Measurements from ENCODE around the gene SUSD3.

The SUSD3 gene

DNA sequence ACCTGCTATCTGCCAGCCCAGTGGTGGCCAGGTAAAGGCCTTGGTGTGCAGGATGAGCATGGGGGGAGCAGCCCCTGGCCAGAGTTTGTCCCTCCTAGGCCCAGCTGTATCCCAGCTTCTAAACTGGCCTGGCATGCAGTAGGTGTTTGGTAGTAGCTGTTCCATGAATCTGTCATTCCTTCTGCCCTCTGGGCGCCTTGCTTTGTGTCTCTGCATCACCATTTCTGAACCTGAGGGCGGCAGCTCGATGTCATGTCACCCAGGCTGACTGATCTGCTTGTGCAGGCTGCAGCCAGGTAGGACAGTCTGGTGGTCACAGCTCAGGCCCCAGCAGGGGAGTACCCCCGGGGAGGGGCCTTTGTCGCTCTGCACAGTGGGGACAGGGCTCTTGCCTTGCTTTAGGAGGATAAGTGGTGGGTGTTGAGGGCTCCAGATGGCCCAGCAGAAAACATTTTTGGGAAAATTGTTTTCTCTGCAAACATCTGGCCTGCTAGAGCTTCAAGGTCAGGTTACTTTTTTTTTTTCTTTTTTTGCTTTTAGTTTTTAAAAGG is 4.6 kb upstream of the SUSD3 start:
- DNase-seq = no peak

DNA sequence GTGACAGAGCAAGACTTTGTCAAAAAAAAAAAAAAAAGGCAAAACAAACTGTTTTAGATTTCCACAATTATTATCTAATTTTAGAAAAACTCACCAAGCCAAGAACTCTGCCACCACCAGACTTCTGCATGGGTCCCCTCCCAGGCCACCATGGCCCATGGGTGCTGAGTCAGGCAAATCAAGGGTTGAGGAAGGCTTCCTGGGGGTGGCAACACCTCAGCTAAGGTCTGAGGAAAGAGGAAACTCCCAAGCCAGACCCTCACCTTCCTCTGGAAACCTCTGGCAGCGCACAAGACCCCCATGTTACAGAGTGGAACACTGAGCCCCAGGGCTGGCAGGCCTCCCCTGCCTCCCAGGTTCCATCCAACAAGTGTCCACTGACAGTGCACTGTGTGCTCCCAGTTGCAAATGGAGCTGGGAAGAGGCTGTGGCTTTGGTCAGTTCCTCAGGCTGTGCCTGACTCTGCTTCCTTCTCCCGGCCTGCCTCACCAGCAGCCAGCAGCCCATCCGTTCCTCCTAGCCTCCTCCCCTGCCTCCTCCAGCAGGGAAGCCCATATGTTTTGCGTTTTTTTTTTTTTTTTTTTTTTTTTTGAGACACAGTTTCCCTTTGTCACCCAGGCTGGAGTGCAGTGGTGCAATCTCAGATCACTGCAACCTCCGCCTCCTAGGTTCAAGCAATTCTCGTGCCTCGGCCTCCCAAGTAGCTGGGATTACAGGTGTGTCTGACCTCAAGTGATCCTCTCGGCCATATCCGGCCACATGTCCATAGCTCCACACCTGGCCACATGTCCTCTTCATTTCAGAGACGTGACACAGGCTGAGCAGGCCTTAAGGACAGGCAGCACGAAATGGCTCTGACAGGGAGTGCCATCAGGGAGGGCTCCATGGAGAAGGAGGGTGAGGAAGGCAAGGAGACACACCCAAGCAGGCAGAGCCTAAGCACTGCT is 3.5 kb upstream of the SUSD3 start:
- no peak for DNase-seq

DNA sequence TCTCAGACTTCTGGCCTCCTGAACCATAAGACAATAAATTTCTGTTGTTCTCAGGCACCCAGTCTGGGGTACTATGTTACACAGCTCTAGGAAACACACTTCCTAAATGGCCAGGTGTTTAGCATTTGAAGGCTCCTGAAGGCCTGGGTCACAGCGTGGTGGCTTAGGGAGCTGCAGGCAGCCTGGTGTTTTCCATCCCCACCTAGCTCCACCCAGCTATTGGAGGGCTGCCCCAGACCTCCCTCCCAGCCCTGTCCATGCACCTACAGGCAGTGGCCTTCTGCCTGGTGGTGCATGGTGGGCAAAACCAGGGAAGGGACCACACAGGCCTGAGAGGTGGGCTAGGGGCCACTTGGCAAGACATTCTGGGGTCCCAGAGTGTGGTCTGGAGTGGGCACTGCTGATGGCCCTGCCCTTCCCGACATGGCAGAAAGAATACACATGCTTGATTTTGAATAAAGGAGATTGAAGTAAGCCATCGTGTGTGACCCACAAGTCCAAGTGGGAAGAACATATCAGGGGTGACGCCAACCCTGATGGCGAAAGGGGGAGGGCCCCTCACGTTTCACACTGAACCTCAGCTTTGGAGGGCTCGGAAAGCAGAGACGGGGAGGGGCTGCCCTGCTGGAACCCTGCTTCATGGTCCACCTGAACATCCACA is 1.3 kb upstream of the SUSD3 start:
- no peak for DNase-seq

DNA sequence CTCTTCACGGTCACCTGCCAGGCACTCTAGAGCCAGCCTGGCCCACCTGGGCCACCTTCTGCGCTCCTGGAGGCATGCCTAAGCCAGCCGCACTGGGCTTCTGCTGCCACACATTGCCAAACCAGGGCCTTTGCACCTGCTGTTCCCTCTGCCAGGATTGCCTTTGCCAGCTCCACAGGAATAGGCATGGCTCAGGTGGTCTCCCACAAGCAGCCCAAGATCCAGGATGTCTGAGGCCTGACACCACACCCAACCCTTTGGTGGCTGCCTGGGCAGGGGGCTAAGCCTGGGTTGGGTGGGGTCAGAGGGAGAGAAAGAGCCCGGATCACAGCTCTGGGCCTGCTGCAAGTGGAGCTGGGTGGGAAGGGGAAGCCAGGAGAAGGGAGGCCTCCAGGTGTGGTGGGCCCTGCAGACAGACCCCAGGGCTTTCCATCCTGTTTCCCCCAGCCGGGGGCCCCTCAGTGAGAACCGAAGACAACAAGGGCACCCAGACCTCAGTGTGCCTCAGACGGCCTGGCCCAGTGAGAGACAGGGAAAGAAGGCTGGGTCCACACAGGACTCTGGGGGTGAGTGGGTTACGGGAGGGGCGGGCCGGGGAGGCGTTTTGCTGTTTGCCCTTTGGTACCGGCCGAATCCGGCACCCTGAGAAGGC is 672 bp upstream of the SUSD3 start:
- no peak for DNase-seq

DNA sequence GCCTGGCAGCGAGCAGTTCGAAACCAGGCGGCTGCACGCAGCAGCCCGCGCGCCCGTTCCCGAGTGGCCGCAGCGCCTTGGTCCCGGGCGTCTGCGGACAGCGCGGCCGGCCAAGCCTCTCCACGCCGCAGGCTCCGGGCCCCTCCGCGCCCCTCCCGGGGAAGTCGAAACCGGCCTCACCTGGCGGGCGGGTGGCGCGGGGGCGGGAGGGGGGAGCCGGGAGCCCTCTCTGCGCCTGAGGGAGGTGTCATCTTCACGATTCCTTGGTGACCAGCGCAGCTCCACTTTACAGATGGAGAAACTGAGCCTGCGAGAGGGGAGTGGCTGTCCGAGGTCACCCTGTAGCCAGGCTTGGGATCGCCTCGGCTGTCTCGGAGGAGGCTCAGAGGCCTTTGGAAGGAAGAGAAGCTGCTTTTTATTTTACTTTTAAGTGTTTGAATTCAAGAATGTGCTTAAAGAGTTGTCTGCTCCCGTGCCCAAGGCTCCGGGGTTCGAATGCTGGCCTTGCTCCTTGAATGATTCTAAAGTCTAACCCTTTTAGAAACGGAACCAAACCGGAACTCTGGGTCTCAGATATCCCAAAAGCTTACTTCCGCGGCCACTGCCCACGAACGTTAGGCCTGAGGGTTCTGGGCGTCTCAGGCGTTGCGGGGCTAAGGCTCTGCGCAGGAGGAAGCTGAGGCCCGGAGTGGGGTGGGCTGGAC is 662 bp downstream of the SUSD3 start:
- DNase-seq = no peak

DNA sequence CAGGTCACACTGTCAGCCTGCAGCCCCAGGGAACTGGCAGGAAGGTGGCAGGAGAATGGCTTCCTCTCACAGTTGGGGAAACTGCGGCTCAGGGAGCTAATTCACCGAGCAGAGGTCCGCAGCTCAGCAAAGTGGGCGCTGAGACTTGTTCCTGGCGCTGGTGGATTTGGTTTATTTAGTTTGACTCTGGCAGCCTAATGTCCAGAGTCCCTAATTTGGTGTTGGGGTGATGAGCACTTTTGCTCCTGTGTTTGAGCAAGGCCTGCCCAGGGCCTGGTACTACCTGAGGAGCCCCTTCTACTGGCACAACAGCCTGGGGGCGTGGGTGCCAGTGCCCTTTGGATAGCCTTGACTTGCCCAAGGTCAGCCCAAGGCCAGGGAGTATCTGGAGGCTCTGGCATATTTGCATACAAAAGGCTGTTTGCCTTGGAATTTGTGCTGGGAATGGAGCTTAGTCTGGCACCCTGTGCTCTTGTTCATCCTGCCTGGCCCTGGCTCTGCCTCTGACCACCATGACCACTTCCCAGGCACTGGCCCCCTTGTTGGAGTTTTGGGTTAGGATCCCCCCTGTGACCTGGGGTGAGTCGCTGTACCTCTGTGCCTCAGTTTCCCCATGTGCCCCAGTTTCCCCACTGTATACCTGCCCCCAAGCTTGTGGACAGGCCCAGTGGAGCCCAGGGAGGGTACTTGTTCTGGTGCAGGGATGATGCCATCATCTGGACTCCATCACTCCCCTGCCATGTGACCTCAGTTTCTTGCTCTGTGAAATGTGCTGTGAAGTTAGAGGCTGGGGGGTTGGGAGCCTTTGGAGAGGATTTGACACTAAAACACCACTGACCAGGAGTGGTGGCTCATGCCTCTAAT is 1.4 kb downstream of the SUSD3 start:
- DNase-seq = no peak

DNA sequence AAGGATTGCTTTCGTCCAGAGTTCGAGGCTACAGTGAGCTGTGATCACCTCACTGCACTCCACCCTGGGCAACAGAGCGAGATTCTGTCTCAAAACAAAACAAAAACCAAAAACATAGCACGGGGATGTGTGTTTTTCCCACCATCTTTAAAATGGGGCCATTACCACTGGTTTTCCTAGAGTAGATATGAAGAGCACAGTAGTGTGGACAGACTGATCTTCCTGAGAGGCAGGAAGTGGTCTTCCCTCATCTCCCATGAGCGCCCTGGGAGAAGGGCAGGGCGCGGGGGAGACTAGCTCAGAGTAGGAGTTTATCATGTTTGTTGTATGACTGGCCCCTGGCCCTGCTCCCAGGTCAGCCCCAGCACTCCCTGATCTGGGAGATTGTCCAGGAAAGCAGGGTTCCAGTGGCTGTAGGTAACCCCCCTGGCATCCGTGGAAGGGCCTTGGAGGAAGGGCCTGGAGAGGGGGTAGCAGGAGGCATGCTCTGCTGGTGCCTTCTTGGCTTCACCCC is 2.3 kb downstream of the SUSD3 start:
- DNase-seq = no peak

DNA sequence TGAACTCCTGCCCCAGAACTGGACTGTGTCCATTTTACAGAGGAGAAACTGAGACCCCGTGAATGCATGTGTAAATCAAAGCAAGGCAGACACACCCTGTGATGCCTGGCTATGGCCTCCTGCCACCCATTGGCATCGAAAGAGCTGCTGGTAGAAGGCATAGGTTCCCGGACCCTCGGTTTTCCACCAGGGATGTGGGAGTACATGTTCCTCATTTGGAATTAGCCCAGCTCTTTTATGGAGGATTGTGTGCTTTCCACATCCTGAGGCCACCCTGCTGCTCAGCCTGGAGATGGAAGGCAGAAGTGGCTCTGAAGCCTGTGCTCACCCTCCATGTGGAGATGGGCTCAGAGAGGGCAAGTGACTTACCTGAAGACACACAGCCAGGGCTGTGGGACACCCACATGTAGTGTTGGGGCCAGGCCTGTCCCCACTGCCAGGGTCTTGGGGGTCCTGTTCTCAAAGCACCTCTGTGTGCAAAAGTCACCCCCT is 2.8 kb downstream of the SUSD3 start:
- no peak for DNase-seq

DNA sequence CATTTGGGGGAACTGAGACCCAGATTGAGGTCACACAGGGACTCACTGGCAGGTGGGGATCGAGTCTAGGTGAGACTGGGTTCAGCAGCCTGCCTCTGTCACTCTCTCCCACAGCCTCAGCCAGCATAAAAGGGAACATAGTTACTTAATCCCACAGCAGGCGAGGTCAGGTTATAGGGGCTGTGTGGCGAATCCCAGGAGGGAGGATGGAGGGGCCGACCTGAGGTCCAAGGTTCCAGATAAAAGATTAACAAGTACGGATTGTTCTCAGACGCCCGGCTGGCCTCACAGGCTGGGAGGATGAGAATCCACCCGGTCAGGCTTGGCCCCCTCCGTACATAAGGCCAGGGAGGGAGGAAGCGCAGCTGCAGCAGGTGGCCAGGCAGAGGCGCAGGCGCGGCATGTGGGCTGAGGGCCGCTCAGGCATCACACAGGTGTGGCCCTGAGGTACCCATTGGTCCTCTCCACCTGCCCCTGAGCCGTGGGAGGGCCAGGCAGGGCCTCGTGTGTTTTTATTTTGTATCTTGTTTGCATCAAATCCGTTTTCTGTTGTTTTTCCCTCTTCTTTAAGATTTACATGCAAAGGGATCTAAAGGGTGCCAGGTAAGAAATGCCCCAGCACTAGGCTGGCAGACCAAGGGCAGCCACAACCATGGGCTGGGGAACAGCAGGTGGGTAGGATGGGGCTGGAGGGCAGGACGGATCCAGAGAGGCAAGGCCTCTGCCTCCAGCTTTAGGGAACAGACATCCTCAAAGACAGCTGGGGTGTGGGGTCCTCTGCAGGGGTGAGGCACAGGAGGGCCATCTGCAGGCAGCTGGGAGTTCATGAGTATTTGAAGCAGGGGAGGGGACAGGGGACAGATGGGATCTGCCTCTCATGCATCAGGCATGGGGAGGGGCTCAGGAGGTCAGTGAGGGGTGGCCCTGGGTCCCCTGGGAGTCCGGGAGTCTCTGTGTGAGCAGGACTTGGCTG is 3.6 kb downstream of the SUSD3 start:
- DNase-seq = no peak

DNA sequence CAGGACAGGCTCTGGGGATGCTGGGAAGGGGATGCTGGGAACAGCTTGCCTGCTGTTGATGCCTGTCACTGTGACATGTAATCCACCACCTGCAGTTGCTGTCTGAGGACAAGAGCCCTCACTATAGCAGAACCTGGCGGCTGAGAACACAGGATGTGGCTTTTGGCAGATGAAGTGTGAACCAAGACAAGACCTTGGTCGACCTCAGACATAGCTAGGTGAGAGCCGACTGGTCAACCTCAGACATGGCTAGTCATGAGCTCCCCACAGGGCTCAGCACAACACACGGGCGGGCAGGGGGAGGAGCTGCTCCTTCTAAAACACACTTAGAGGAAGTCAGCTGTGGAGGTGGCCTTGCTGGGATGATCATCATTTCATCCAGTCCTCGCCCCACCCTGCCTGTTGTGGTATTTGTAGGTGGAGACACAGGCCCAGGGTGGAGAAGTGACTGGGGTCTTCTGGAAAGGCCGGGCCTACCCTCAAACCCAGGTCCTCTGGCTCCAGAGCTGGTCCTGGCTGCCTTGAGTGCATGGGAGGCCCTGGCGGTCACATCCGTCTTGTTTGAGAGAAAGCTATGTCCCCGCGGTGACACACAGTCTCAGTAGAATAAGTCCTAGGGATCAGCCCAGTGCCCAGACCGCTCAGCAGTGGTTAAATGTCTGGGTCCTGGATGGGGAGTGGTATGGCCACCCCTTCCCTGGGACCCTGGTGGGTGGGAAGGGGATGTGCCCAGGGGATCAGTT is 6.1 kb downstream of the SUSD3 start:
- no peak for DNase-seq

DNA sequence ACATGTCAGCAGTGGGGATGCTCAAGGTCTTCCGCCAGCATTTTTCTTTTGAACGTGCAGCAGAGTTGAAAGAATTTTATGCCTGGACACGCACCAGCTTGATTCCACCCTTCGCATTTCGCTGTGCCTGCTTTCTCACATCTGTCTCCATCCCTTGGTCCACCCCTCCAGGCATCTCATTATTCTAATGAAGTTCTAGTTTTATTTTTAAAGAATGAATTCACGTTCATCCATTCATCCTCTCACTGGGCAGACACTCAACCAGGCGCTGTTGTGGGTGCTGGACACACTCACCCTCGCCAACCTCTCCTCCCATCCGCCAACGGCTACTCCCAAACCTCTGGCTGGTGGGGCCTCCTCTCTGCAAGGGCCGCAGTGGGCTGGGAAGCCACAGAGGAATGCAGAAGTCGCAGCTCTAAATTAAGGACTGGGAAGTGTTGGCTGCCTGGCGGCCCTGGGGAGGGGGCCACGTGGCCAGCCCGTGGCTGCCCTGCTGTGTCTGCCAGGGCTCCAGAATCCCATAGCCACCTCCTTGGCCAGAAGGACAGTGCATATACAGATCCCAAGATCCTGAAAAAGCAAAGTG is 6.7 kb downstream of the SUSD3 start:
- DNase-seq = no peak

DNA sequence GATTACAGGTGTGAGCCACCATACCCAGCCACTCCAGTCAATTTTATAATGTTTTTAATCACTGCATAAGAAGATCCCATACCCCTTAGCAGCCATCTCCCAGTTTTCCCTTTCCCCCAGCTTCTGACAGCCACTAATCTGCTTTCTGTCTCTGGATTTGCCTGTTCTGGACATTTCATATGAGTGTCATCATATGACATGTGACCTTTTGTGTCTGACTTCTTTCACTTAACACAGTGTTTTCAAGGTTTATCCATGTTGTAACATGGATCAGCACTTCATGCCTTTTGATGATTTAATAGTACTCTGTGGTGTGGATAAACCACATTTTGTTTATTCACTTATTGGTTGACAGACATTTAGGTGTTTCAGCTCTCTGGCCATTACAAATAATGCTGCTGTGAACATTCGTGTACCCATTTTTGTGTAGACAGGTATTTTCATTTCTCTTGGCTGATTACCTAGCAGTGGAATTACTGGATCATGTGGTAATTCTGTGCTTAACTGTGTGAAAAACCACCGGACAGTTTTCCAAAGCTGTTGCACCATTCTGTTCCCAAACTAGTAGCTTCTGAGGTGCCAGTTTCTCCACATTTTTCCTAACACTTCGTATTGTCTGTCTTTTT is 8.6 kb downstream of the SUSD3 start:
- DNase-seq = no peak

DNA sequence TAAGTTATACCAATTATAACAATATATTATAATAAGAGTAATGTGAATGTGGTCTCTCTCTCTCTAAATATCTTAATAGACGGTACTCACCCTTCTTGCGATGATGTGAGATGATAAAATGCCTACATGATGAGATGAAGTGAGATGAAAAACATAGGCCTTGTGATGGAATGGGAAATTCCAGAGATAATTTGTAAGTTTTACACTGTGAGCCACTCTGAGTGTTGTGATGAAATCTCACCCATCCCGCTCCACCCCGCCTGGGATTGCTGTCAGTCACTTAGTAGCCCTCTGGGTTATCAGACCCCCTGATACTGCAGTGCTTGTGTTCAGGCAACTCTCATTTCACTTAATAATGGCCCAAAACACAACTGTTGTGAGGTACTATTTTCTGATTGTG is 10.5 kb downstream of the SUSD3 start:
- DNase-seq = no peak

DNA sequence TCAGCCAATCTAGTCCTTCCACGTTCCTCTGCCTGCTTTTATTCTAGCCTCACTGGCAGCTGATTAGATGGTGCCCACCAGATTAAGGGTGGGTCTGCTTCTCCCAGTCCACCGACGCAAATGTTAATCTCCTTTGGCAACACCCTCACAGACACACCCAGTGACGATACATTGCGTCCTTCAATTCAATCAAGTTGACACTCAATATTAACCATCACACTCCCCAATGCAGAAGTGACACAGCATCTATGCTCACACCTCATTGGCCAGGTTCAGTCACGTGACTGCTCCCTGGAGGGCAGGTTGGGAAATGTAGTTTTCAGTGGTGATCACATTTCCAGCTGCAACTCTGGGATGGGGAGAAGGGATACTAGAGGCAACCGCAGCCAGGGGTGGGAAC is 13.0 kb downstream of the SUSD3 start:
- no peak for DNase-seq

DNA sequence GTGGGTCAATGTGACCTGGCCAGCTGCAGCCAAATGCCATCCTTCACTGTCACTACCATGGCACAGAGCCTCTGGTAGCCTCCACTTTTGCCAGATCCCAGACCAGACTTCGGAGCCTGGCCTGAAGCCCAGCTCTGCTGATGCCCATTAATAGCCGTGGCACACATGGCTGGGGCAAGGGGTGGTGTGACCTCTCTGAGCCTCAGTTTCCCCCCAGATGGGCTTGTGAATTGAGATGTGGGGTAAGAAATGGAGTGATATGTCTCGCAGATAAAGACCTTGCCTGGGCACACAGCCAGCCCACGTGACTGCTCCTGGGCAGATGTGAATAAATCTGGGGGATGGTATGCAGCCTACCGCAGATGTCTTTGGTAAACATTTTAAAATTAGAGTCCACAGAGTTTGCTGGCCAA is 13.9 kb downstream of the SUSD3 start:
- no peak for DNase-seq

DNA sequence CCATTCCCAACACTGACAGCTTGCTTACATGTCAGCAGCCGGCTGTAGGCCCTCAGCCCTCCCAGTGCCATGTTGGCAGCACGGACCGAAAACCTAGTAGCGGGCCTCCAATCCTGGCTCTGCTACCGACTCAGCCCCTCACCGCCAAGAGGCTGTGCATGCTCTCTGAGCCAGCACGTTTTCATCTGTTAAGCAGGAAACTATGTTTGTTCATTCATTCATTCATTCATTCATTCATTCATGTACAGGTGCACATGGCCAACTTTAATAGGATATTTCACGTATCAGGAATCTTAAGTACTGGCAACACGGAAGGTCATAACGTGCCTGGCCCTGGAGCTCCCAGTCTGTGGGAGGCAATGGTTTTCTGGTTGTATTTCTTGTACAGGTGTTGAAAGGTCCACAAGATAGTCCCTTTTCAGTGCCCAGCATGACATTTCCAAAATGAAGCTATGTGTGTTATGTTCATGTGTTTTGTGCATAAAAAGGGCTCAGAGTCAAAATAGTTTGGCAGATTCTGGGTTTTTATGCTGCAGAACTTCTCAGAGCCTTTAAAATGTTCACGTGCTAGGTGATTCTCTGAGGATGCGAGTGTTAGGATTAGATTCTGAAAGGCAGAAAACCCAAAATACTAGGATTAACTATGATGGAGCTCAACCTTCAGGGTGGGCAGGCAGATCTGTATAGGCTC is 17.7 kb downstream of the SUSD3 start:
- no peak for DNase-seq

DNA sequence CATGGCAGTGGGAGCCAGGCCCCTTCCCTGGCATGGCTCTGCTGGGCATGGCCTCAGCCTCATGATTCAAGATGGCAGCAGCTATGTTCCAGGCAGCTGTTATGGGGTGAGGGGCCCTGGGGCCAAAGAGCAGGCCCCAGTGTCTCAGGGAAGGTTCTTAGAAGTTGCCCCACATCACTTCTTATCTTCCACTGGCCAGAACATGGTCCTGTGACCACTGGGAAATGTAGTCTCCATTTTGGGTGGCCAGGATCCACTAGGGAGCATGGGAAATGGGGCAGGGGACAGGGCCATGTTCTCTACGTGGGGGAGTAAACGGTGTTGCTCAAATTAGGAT is 18.3 kb downstream of the SUSD3 start:
- DNase-seq = no peak

DNA sequence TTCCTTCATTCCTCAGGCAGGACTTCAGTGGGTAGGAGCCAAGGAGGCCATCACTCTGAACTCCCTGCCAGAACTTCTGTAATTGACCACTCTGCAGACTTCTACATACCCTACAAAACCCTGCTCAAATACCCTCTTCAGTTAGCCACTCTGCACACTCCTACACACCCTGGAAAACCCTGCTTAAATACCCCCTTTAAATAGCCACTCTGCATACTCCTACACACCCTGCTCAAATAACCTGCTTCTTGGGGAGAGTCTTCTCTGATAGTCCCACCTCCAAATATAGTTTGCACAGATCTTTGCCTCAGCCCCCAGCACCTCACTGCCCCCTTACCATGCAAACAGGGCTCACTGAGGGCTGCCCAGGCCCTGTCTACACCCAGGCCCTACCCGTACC is 18.9 kb downstream of the SUSD3 start:
- no peak for DNase-seq

Measured in NCI-H2081 treated with DMSO at 0.1 percent for 48 hours (cell line).